Ishikawa (cell line): ENCODE results near the gene IFIT1B.

Source experiments
- CEBPB ChIP-seq: IDR thresholded peaks from 2 replicates; pipeline ENCODE4 v1.6.1; 2012
- CREB1 ChIP-seq: IDR thresholded peaks from 2 replicates; pipeline ENCODE4 v1.6.1; 2012; ENCODE audit warnings: low read depth
- EGR1 ChIP-seq: IDR thresholded peaks from 2 replicates; pipeline ENCODE4 v1.6.1; 2012
- EP300 ChIP-seq: IDR thresholded peaks from 2 replicates; pipeline ENCODE4 v1.6.1; 2012; ENCODE audit warnings: borderline replicate concordance
- FOXM1 ChIP-seq: IDR thresholded peaks from 2 replicates; pipeline ENCODE4 v1.6.1; 2012; ENCODE audit warnings: low read depth, borderline replicate concordance
- MAX ChIP-seq: IDR thresholded peaks from 2 replicates; pipeline ENCODE4 v1.6.1; 2012
- NFIC ChIP-seq: IDR thresholded peaks from 2 replicates; pipeline ENCODE4 v1.6.1; 2012
- RAD21 ChIP-seq: IDR thresholded peaks from 2 replicates; pipeline ENCODE4 v1.6.1; 2012; ENCODE audit warnings: low read depth
- REST ChIP-seq: IDR thresholded peaks from 2 replicates; pipeline ENCODE4 v1.6.1; 2012; ENCODE audit warnings: low read depth, mild to moderate bottlenecking
- TAF1 ChIP-seq: IDR thresholded peaks from 2 replicates; pipeline ENCODE4 v1.6.1; 2012; ENCODE audit warnings: low read depth, mild to moderate bottlenecking
- TCF12 ChIP-seq: IDR thresholded peaks from 2 replicates; pipeline ENCODE4 v1.6.1; 2012; ENCODE audit warnings: low read depth
- TEAD4 ChIP-seq: IDR thresholded peaks from 2 replicates; pipeline ENCODE4 v1.6.1; 2012
- USF1 ChIP-seq: IDR thresholded peaks from 2 replicates; pipeline ENCODE4 v1.6.1; 2012
- YY1 ChIP-seq: IDR thresholded peaks from 2 replicates; pipeline ENCODE4 v1.6.1; 2012; ENCODE audit warnings: low read depth
- ZBTB7A ChIP-seq: IDR thresholded peaks from 2 replicates; pipeline ENCODE4 v1.6.1; 2012; ENCODE audit warnings: low read depth

IFIT1B gene

GRCh38 chr10:89403043-89403442 is 25.2 kb downstream of the IFIT1B start:
- TF ChIP-seq TCF12 (no peak), NFIC (no peak), REST (no peak), USF1 (no peak), CREB1 (no peak), EGR1 (no peak), EP300 (no peak), MAX (no peak), RAD21 (no peak), TAF1 (no peak), YY1 (no peak), ZBTB7A (no peak), TEAD4 (no peak), FOXM1 (no peak), CEBPB (no peak)

- TF ChIP-seq CEBPB (no peak), EGR1 (no peak), ZBTB7A (no peak), YY1 (no peak), REST (no peak), TAF1 (no peak), CREB1 (no peak), NFIC (no peak), USF1 (no peak), TCF12 (no peak), TEAD4 (no peak), RAD21 (no peak), EP300 (no peak), FOXM1 (no peak), MAX (no peak)
Observed at GRCh38 chr10:89404104-89405047, 26.5 kb downstream of the IFIT1B start.

GRCh38 chr10:89413398-89413912 is 35.6 kb downstream of the IFIT1B start:
- no peak for TF ChIP-seq USF1
- no peak for TF ChIP-seq CEBPB
- TF ChIP-seq MAX: no peak
- TF ChIP-seq YY1: no peak
- TF ChIP-seq TAF1: no peak
- no peak for TF ChIP-seq TEAD4
- TF ChIP-seq EGR1: no peak
- TF ChIP-seq NFIC: no peak
- no peak for TF ChIP-seq EP300
- TF ChIP-seq FOXM1: no peak
- TF ChIP-seq TCF12: no peak
- no peak for TF ChIP-seq RAD21
- TF ChIP-seq CREB1: no peak
- no peak for TF ChIP-seq ZBTB7A
- no peak for TF ChIP-seq REST
